Measurements from ENCODE around the gene XYLT1. TPM values are rescaled to one million over a fixed set of nuclear protein-coding genes. Genes with fewer than 3 reads are reported as not detected.

Gene XYLT1
- total and polyA plus RNA-seq, 2 of the 13 experiments (the other 11 are each of a cell fraction or from before 2014, with no cell fraction given) = not detected

DNA sequence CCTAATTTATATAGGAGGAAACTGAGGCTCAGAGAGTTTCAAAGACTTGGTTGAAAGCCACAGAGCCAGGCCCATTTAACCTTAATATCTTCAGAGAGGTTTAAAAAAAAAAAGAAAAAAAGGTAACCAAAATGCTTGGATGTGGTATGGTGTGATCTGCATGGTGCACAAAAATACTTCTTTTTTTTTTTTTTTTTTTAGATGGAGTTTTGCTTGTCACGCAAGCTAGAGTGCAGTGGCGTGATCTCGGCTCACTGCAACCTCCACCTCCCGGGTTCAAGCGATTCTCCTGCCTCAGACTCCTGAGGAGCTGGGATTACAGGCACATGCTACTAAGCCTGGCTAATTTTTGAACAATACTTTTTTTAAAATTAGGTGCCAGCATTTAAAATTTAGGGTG, 101.8 kb downstream of the XYLT1 start:
- H3K9me3 ChIP-seq (ENCODE audit: low read length) = no peaks in the 10 kb centered on the region
- H3K27me3 ChIP-seq (ENCODE audit: control insufficient read depth in 1 of 2, insufficient read depth in 2 of 2, low read length in 2 of 2) = peaks cover 0 to 9% of the 10 kb centered on the region in 2 experiments; a peak in 1 of 5 replicates
- no peaks in the 10 kb centered on the region for H3K4me1 ChIP-seq (ENCODE audit: insufficient read depth, low read length)
- no peak for ATAC-seq
- H3K9ac ChIP-seq (ENCODE audit: insufficient read depth, low read depth, low read length) = no peak overlapping the region
- POLR2A ChIA-PET = no interaction called here
- H3K27ac ChIP-seq (ENCODE audit: extremely low read length, insufficient read depth, low read length) = no peak overlapping the region
- WGBS (ENCODE audit: low lambda C conversion rate) = 16% methylated on average over 5 of the region's 5 CpGs
- CTCF ChIA-PET (ENCODE audit: low intra/inter-chr PET ratio, low total read pairs) = no interaction called here
- no TSS peak for BruUV-seq (replicated peaks)
- no peaks in the 10 kb centered on the region for H3K36me3 ChIP-seq (replicated peaks in 1 of 2; ENCODE audit: control insufficient read depth in 1 of 2, insufficient read depth in 2 of 2, low read length in 2 of 2)
- no peaks in the 10 kb centered on the region for H4K20me1 ChIP-seq (ENCODE audit: insufficient read depth, low read length)
- FAIRE-seq = no peak
- no peak for TF ChIP-seq AHR (CRISPR knock-in tag; IDR thresholded peaks at IDR 0.05)
- no peak for TF ChIP-seq ZNF280D (CRISPR knock-in tag; IDR thresholded peaks at IDR 0.05)
- no peak for TF ChIP-seq ZNF614 (CRISPR knock-in tag; IDR thresholded peaks at IDR 0.05; ENCODE audit: borderline replicate concordance)
- TF ChIP-seq, protein P1, sequence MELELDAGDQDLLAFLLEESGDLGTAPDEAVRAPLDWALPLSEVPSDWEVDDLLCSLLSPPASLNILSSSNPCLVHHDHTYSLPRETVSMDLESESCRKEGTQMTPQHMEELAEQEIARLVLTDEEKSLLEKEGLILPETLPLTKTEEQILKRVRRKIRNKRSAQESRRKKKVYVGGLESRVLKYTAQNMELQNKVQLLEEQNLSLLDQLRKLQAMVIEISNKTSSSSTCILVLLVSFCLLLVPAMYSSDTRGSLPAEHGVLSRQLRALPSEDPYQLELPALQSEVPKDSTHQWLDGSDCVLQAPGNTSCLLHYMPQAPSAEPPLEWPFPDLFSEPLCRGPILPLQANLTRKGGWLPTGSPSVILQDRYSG (CRISPR knock-in tag; IDR thresholded peaks at IDR 0.05) = no peak
- no peak for TF ChIP-seq MTERF4 (CRISPR knock-in tag; IDR thresholded peaks at IDR 0.05)
- TF ChIP-seq ZNF567 (CRISPR knock-in tag; IDR thresholded peaks at IDR 0.05; ENCODE audit: borderline replicate concordance) = no peak
- no peak for TF ChIP-seq FUBP1 (CRISPR knock-in tag; IDR thresholded peaks at IDR 0.05; ENCODE audit: borderline replicate concordance)
- H3K4me2 ChIP-seq (ENCODE audit: low read depth, low read length) = no peak overlapping the region
- H2AFZ ChIP-seq (ENCODE audit: low read length) = no peak overlapping the region
- intact Hi-C loops (cut with micrococcal nuclease; ENCODE audit: unreplicated experiment) = no loop called here
- no peak overlapping the region for H3K4me3 ChIP-seq (replicated peaks in 1 of 3; ENCODE audit: insufficient read depth in 1 of 3, low read depth in 2 of 3, low read length in 3 of 3)
- in situ Hi-C loops (cut with HindIII; ENCODE audit: extremely low pct_ligation_motif_present, low pct_unique_long_range_greater_than_20kb) = no loop called here
- H3K79me2 ChIP-seq (ENCODE audit: insufficient read depth, low read length) = no peaks in the 10 kb centered on the region
- no peak for DNase-seq (ENCODE audit: low spot score)

Measured in HepG2 (cell line).